ENCODE data around the gene LRFN5.

Gene LRFN5

GRCh38 chr14:41604721-41605531, 1.8 kb upstream of the LRFN5 start:
- no peak for TF ChIP-seq CTCF (IDR thresholded peaks at IDR 0.05; ENCODE audit: low read depth, low read length)
- DNase-seq (ENCODE audit: low read depth, low spot score): peak; percentile 91
- in situ Hi-C loops (cut with HindIII; ENCODE audit: low sequenced_read_pairs): no loop called here
- peak overlapping the region; percentile 52 for H3K4me3 ChIP-seq (ENCODE audit: low read depth, low read length)

GRCh38 chr14:41605550-41606281, 960 bp upstream of the LRFN5 start:
- peak; percentile 60 for DNase-seq (ENCODE audit: low read depth, low spot score)
- peak overlapping the region; percentile 52 for H3K4me3 ChIP-seq (ENCODE audit: low read depth, low read length)
- no peak for TF ChIP-seq CTCF (IDR thresholded peaks at IDR 0.05; ENCODE audit: low read depth, low read length)
- in situ Hi-C loops (cut with HindIII; ENCODE audit: low sequenced_read_pairs): no loop called here

GRCh38 chr14:41606282-41606531, 469 bp upstream of the LRFN5 start:
- H3K4me3 ChIP-seq (ENCODE audit: low read depth, low read length): peak overlapping the region; percentile 52
- in situ Hi-C loops (cut with HindIII; ENCODE audit: low sequenced_read_pairs): no loop called here
- no peak for DNase-seq (ENCODE audit: low read depth, low spot score)
- TF ChIP-seq CTCF (IDR thresholded peaks at IDR 0.05; ENCODE audit: low read depth, low read length): no peak

GRCh38 chr14:41607304-41607775, 664 bp downstream of the LRFN5 start:
- peak overlapping the region; percentile 52 for H3K4me3 ChIP-seq (ENCODE audit: low read depth, low read length)

GRCh38 chr14:41607966-41608663, 1.4 kb downstream of the LRFN5 start:
- no peak for TF ChIP-seq CTCF (IDR thresholded peaks at IDR 0.05; ENCODE audit: low read depth, low read length)
- DNase-seq (ENCODE audit: low read depth, low spot score): peak; percentile 15
- in situ Hi-C loops (cut with HindIII; ENCODE audit: low sequenced_read_pairs): no loop called here
- peak overlapping the region; percentile 52 for H3K4me3 ChIP-seq (ENCODE audit: low read depth, low read length)

More at GRCh38 chr14:41607304-41607775, 664 bp downstream of the LRFN5 start:
- no peak for TF ChIP-seq CTCF (IDR thresholded peaks at IDR 0.05; ENCODE audit: low read depth, low read length)
- no peak for DNase-seq (ENCODE audit: low read depth, low spot score)
- in situ Hi-C loops (cut with HindIII; ENCODE audit: low sequenced_read_pairs): no loop called here

GRCh38 chr14:41608681-41609390, 2.2 kb downstream of the LRFN5 start:
- DNase-seq (ENCODE audit: low read depth, low spot score): peak; percentile 15
- in situ Hi-C loops (cut with HindIII; ENCODE audit: low sequenced_read_pairs): no loop called here
- TF ChIP-seq CTCF (IDR thresholded peaks at IDR 0.05; ENCODE audit: low read depth, low read length): no peak

More at GRCh38 chr14:41608681-41609390, 2.2 kb downstream of the LRFN5 start:
- H3K4me3 ChIP-seq (ENCODE audit: low read depth, low read length): peak overlapping the region; percentile 52

Measured in astrocyte of the spinal cord (primary cell).